IPS DF 4.7 (cell line): ENCODE results near the gene POLA1.
"Not testable (repeated sequence)": the region's sequence is repeated elsewhere in the genome, so short reads cannot be mapped to it uniquely, and the experiment has no call there.

Experiments
- DNase-seq: peaks from one replicate; pipeline ENCODE4 v3.0.0-alpha.2; 2013; ENCODE audit warnings: low spot score; ENCODE audit errors: extremely low read depth

POLA1 gene

GRCh38 chrX:24693453-24694202 lies at the start of gene POLA1:
POLA1 (plus strand) TSS chrX:24693918; CDS start chrX:24693962, 44 bp downstream.
- DNase-seq, result peak; percentile 68

GRCh38 chrX:24646006-24646405 lies 47.7 kb upstream of the POLA1 start:
- DNase-seq, result no peak

- no peak for DNase-seq
Observed at GRCh38 chrX:24646745-24647182, 47.0 kb upstream of the POLA1 start.

- no peak for DNase-seq
Observed at GRCh38 chrX:24647257-24648058, 46.3 kb upstream of the POLA1 start, which contains the start of gene PCYT1B. PCYT1B (minus strand) TSS chrX:24647347; CDS start chrX:24647105, 242 bp downstream.

- no peak for DNase-seq
Observed at GRCh38 chrX:24648495-24648894, 45.2 kb upstream of the POLA1 start.

- DNase-seq, result no peak
Observed at GRCh38 chrX:24651783-24652182, 41.9 kb upstream of the POLA1 start.

- DNase-seq, result not testable (repeated sequence)
Observed at GRCh38 chrX:24655679-24656078, 38.0 kb upstream of the POLA1 start.

- DNase-seq, result no peak
Observed at GRCh38 chrX:24657671-24658386, 35.9 kb upstream of the POLA1 start.

- no peak for DNase-seq
Observed at GRCh38 chrX:24658421-24658820, 35.3 kb upstream of the POLA1 start.

GRCh38 chrX:24659106-24659505 lies 34.6 kb upstream of the POLA1 start:
- no peak for DNase-seq

GRCh38 chrX:24659646-24660045 lies 34.1 kb upstream of the POLA1 start:
- DNase-seq, result no peak

- DNase-seq, result no peak
Observed at GRCh38 chrX:24661292-24661691, 32.4 kb upstream of the POLA1 start.

GRCh38 chrX:24662352-24662751 lies 31.4 kb upstream of the POLA1 start:
- DNase-seq, result no peak

- DNase-seq, result no peak
Observed at GRCh38 chrX:24668111-24668510, 25.6 kb upstream of the POLA1 start.

- no peak for DNase-seq
Observed at GRCh38 chrX:24672701-24673190, 21.0 kb upstream of the POLA1 start.

- DNase-seq, result no peak
Observed at GRCh38 chrX:24673424-24673823, 20.3 kb upstream of the POLA1 start.

GRCh38 chrX:24676403-24677024 lies 17.2 kb upstream of the POLA1 start:
- DNase-seq, result no peak

GRCh38 chrX:24682739-24683432 lies 10.8 kb upstream of the POLA1 start:
- no peak for DNase-seq

- no peak for DNase-seq
Observed at GRCh38 chrX:24684048-24684447, 9.7 kb upstream of the POLA1 start.

GRCh38 chrX:24692305-24692704 lies 1.4 kb upstream of the POLA1 start:
- no peak for DNase-seq

GRCh38 chrX:24694825-24695224 lies 1.1 kb downstream of the POLA1 start:
- DNase-seq, result no peak
